HepG2 (cell line): Measurements from ENCODE around the gene TBL2. TPM values are rescaled to one million over a fixed set of nuclear protein-coding genes. Genes with fewer than 3 reads are reported as not detected.

ENCODE experiments used
- EP300 ChIP-seq, 3 experiments: sonication (generic) in 1 of 3; formaldehyde crosslinking in 1 of 3; IDR thresholded peaks; 2 replicates each; pipeline versions ENCODE4 v1.5.1 to v1.6.1; 2011 to 2020; ENCODE audit warnings: low read depth in 2 of 3, low read length in 2 of 3, borderline replicate concordance in 1 of 3, improper control_type of control experiment in 1 of 3, mild to moderate bottlenecking in 1 of 3, missing genetic modification reagents in 1 of 3, moderate library complexity in 1 of 3
- GATA4 ChIP-seq: sonication (generic); IDR thresholded peaks from 2 replicates; pipeline ENCODE4 v1.6.1; 2016; ENCODE audit warnings: antibody characterized with exemption, low read depth, borderline replicate concordance
- HDAC1 ChIP-seq: sonication (generic); formaldehyde crosslinking; IDR thresholded peaks from 2 replicates; pipeline ENCODE4 v1.5.1; 2020; ENCODE audit warnings: mild to moderate bottlenecking, missing genetic modification reagents
- IKZF5 ChIP-seq: IDR thresholded peaks from 2 replicates; pipeline ENCODE4 v1.6.1; 2018; ENCODE audit warnings: missing genetic modification reagents, mild to moderate bottlenecking, missing compliant biosample characterization
- IRF9 ChIP-seq: sonication (generic); formaldehyde crosslinking; IDR thresholded peaks from 2 replicates; pipeline ENCODE4 v1.8.0; 2022; ENCODE audit warnings: missing genetic modification reagents, mild to moderate bottlenecking, borderline replicate concordance
- NFRKB ChIP-seq: fragments of 450-650 bp; IDR thresholded peaks from 2 replicates; pipeline ENCODE4 v1.6.1; 2017
- NR2C2 ChIP-seq: sonication (generic); formaldehyde crosslinking; IDR thresholded peaks from 2 replicates; pipeline ENCODE4 v1.4.0; 2020; ENCODE audit warnings: missing genetic modification reagents, mild to moderate bottlenecking, moderate library complexity, borderline replicate concordance
- PAWR ChIP-seq: sonication (generic); formaldehyde crosslinking; IDR thresholded peaks from 2 replicates; pipeline ENCODE4 v1.4.0; 2020; ENCODE audit warnings: missing genetic modification reagents, mild to moderate bottlenecking, borderline replicate concordance
- SIN3B ChIP-seq: fragments of 150-350 bp; IDR thresholded peaks from 2 replicates; pipeline ENCODE4 v1.6.1; 2014; ENCODE audit warnings: low read length
- SYNCRIP ChIP-seq: fragments of 200-400 bp; formaldehyde crosslinking; IDR thresholded peaks from 2 replicates; pipeline ENCODE4 v1.6.1; 2018; ENCODE audit warnings: mild to moderate bottlenecking, low read depth, low read length; ENCODE audit not compliant: insufficient read depth
- YEATS2 ChIP-seq: sonication (generic); formaldehyde crosslinking; IDR thresholded peaks from 2 replicates; pipeline ENCODE4 v1.4.0; 2020; ENCODE audit warnings: missing genetic modification reagents, borderline replicate concordance
- ZC3H4 ChIP-seq: sonication (generic); formaldehyde crosslinking; IDR thresholded peaks from 2 replicates; pipeline ENCODE4 v1.4.0; 2020; ENCODE audit warnings: missing genetic modification reagents, borderline replicate concordance
- ZFP91 ChIP-seq: sonication (generic); formaldehyde crosslinking; IDR thresholded peaks from 2 replicates; pipeline ENCODE4 v1.9.0; 2022; ENCODE audit warnings: missing genetic modification reagents, mild to moderate bottlenecking, borderline replicate concordance
- ZKSCAN1 ChIP-seq: fragments of 150-350 bp; IDR thresholded peaks from 2 replicates; pipeline ENCODE4 v1.6.1; 2014; ENCODE audit warnings: low read length
- ZNF567 ChIP-seq: sonication (generic); formaldehyde crosslinking; IDR thresholded peaks from 2 replicates; pipeline ENCODE4 v1.8.1; 2023; ENCODE audit warnings: mild to moderate bottlenecking, missing genetic modification reagents, borderline replicate concordance
- ZNF616 ChIP-seq: sonication (generic); formaldehyde crosslinking; IDR thresholded peaks from 2 replicates; pipeline ENCODE4 v1.5.0; 2020; ENCODE audit warnings: low read depth, mild to moderate bottlenecking, missing genetic modification reagents
- ZNF619 ChIP-seq: sonication (generic); formaldehyde crosslinking; IDR thresholded peaks from 2 replicates; pipeline ENCODE4 v1.4.0; 2020; ENCODE audit warnings: mild to moderate bottlenecking, missing genetic modification reagents
- ZNF704 ChIP-seq: sonication (generic); formaldehyde crosslinking; IDR thresholded peaks from 2 replicates; pipeline ENCODE4 v1.8.1; 2023; ENCODE audit warnings: mild to moderate bottlenecking, inconsistent platforms, moderate library complexity, missing genetic modification reagents, borderline replicate concordance
- ZNF784 ChIP-seq: sonication (generic); formaldehyde crosslinking; IDR thresholded peaks from 2 replicates; pipeline ENCODE4 v1.5.1; 2020; ENCODE audit warnings: missing genetic modification reagents, mild to moderate bottlenecking, borderline replicate concordance
- ZNF878 ChIP-seq: sonication (generic); formaldehyde crosslinking; IDR thresholded peaks from 2 replicates; pipeline ENCODE4 v1.8.1; 2023; ENCODE audit warnings: mild to moderate bottlenecking, missing genetic modification reagents, moderate library complexity
- polyA plus RNA-seq, 8 experiments: library from polyadenylated mRNA; depleted of rRNA in 3 of 8; stranded (reverse) in 7 of 8; unstranded in 1 of 8; fragments of >200 nt; fragmentation: Illumina TruSeq in 4 of 8; extraction: Trizol in 4 of 8; gene quantifications; 2 replicates each; pipeline versions ENCODE4 v1.2.1 to v1.2.3, GENCODE V29; 2011 to 2016; ENCODE audit warnings: low read depth in 4 of 8, missing spikeins in 1 of 8, mixed read lengths in 1 of 8; ENCODE audit not compliant: insufficient read depth in 1 of 8
- total RNA-seq, 5 experiments: library from RNA; depleted of rRNA; stranded (reverse); fragments of >200 nt; fragmentation: Illumina TruSeq; extraction: Trizol; gene quantifications; 2 replicates each; pipeline ENCODE4 v1.2.3, GENCODE V29; 2016; ENCODE audit warnings: low read depth in 1 of 5
- TF ChIP-seq, protein P1 (sequence below): IDR thresholded peaks from 2 replicates; pipeline ENCODE4 v1.6.1; 2016; ENCODE audit warnings: low read depth

The TBL2 gene
- total and polyA plus RNA-seq, 2 of the 13 experiments (the other 11 are each of a cell fraction or from before 2014, with no cell fraction given) = 43.4 to 47.2 TPM

- no peak for TF ChIP-seq ZNF704 (CRISPR knock-in tag)
- TF ChIP-seq, protein P1, sequence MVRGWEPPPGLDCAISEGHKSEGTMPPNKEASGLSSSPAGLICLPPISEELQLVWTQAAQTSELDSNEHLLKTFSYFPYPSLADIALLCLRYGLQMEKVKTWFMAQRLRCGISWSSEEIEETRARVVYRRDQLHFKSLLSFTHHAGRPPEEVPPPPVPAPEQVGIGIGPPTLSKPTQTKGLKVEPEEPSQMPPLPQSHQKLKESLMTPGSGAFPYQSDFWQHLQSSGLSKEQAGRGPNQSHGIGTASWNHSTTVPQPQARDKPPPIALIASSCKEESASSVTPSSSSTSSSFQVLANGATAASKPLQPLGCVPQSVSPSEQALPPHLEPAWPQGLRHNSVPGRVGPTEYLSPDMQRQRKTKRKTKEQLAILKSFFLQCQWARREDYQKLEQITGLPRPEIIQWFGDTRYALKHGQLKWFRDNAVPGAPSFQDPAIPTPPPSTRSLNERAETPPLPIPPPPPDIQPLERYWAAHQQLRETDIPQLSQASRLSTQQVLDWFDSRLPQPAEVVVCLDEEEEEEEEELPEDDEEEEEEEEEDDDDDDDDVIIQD (CRISPR knock-in tag) = peak; percentile 57; the same call in 1 of the 2 replicates
- no peak for TF ChIP-seq ZNF784 (CRISPR knock-in tag)
- TF ChIP-seq PAWR (CRISPR knock-in tag) = no peak
- peak; percentile 73 for TF ChIP-seq ZFP91 (CRISPR knock-in tag)
- TF ChIP-seq YEATS2 (CRISPR knock-in tag) = peak; percentile 20; the same call in 1 of the 2 replicates
- no peak for TF ChIP-seq ZNF616 (CRISPR knock-in tag)
- peak; percentile 98 for TF ChIP-seq GATA4
- no peak for TF ChIP-seq NFRKB
- peak; percentile 65; the same call in 1 of the 2 replicates for TF ChIP-seq NR2C2 (CRISPR knock-in tag)
- TF ChIP-seq EP300 (IDR thresholded peaks at IDR 0.05; ENCODE audit: low read depth in 2 of 2, low read length in 2 of 2) = peak; percentile 75 to 94; a peak in 3 of 4 replicates
- TF ChIP-seq EP300 (CRISPR knock-in tag; IDR thresholded peaks at IDR 0.05; ENCODE audit: borderline replicate concordance) = peak; percentile 93
- TF ChIP-seq ZNF567 (CRISPR knock-in tag) = peak; percentile 81; the same call in 1 of the 2 replicates
- TF ChIP-seq SIN3B = no peak
- no peak for TF ChIP-seq ZNF619
- no peak for TF ChIP-seq ZNF878 (CRISPR knock-in tag)
- no peak for TF ChIP-seq SYNCRIP
- peak; percentile 90; the same call in 1 of the 2 replicates for TF ChIP-seq IKZF5 (CRISPR knock-in tag)
- 0 out of 2 replicates have a peak, but pooled peaks have one; percentile 37 for TF ChIP-seq IRF9 (CRISPR knock-in tag)
- TF ChIP-seq ZC3H4 (CRISPR knock-in tag) = no peak
- peak; percentile 95 for TF ChIP-seq HDAC1 (CRISPR knock-in tag)
- no peak for TF ChIP-seq ZKSCAN1
Observed at GRCh38 chr7:73612598-73613269, 34.4 kb upstream of the TBL2 start (continued).
